A549 treated with AZD9567 at 1 μM for 4 hours (cell line): ENCODE results near the gene ANAPC10. TPM values are rescaled to one million over a fixed set of nuclear protein-coding genes. Genes with fewer than 3 reads are reported as not detected.

ENCODE experiments used
- total RNA-seq: library from RNA; stranded (reverse); fragments of 200-300 nt; extraction: Qiagen RNA extraction; gene quantifications from 5 replicates; pipeline ENCODE4 v1.2.3, GENCODE V29; 2022; ENCODE audit not compliant: insufficient read depth

Gene ANAPC10
- 12.2 to 14.1 TPM (median 13.0 TPM) in 5 replicates for total RNA-seq

GRCh38 chr4:145097821-145098674 is at the start of gene ANAPC10, which contains the start of gene ABCE1:
Gene ANAPC10 (minus strand): TSS chr4:145098196. CDS start chr4:145096099, 2,097 bp downstream.
Gene ABCE1 (plus strand): TSS chr4:145098311. CDS start chr4:145104413, 6,102 bp downstream.

Other genes starting within 250 kb of the ANAPC10 start
- gene ABCE1, start 115 bp upstream of the ANAPC10 start, total RNA-seq: 62.9 to 115 TPM (median 68.8 TPM) in 5 replicates
- 11.6 to 15.4 TPM (median 14.3 TPM) in 5 replicates for gene OTUD4, start 82.4 kb upstream of the ANAPC10 start, total RNA-seq